ENCODE measurements around the gene CSF2RB. TPM values are rescaled to one million over a fixed set of nuclear protein-coding genes. Genes with fewer than 3 reads are reported as not detected.

CSF2RB gene
- total RNA-seq, 4 donors from 2014 or later: 1.2 to 9.7 (median 6.0) TPM

GRCh38 chr22:36924151-36924698 lies 10.8 kb downstream of the CSF2RB start:
- 70 to 83% methylated on average over 2 to 8 of the region's 8 CpGs for WGBS, 2 donors (ENCODE audit: low coverage in 1 of 2)
- H3K4me1 ChIP-seq: peaks cover 0 to 8% (median 3%) of the 10 kb centered on the region in 4 donors
- intact Hi-C loops (cut with DNase I; ENCODE audit: low total_unique reads): no loop called here
- no peak for TF ChIP-seq EP300 (IDR thresholded peaks at IDR 0.05; ENCODE audit: low read depth)
- TF ChIP-seq POLR2AphosphoS5 (IDR thresholded peaks at IDR 0.05): no peak
- TF ChIP-seq CTCF (IDR thresholded peaks at IDR 0.05): no peak
- TF ChIP-seq POLR2A (IDR thresholded peaks at IDR 0.05): no peak
- peaks cover 4% of the 10 kb centered on the region for H3K27me3 ChIP-seq
- H3K9me3 ChIP-seq: no peaks in the 10 kb centered on the region
- in situ Hi-C loops (cut with MboI; ENCODE audit: low pct_ligation_motif_present in 1 of 4, low pct_unique_long_range_greater_than_20kb in 1 of 4, low sequenced_read_pairs in 3 of 4): no loop called here
- DNase-seq: no peak
- no peak overlapping the region for H3K27ac ChIP-seq
- H3K36me3 ChIP-seq: no peaks in the 10 kb centered on the region
- no peak overlapping the region for H3K4me3 ChIP-seq

GRCh38 chr22:36925388-36926290 lies 12.2 kb downstream of the CSF2RB start:
- Histone ChIP-seq H3K27me3 (peaks cover 5% of the 10 kb centered on the region), H3K4me3 (no peak overlapping the region), H3K36me3 (no peaks in the 10 kb centered on the region), H3K9me3 (no peaks in the 10 kb centered on the region), H3K4me1 (peaks cover 0 to 8% (median 3%) of the 10 kb centered on the region in 4 donors), H3K27ac (no peak overlapping the region)
- no peak for DNase-seq
- TF ChIP-seq POLR2A (IDR thresholded peaks at IDR 0.05) (no peak), CTCF (IDR thresholded peaks at IDR 0.05) (no peak), POLR2AphosphoS5 (IDR thresholded peaks at IDR 0.05) (no peak), EP300 (IDR thresholded peaks at IDR 0.05; ENCODE audit: low read depth) (no peak)
- in situ Hi-C loops (cut with MboI; ENCODE audit: low pct_ligation_motif_present in 1 of 4, low pct_unique_long_range_greater_than_20kb in 1 of 4, low sequenced_read_pairs in 3 of 4) (no loop called here), intact Hi-C loops (cut with DNase I; ENCODE audit: low total_unique reads) (no loop called here)
- WGBS, 2 donors (ENCODE audit: low coverage in 1 of 2): 83 to 87% methylated on average over 4 to 19 of the region's 19 CpGs

- intact Hi-C loops (cut with DNase I; ENCODE audit: low total_unique reads) (no loop called here), in situ Hi-C loops (cut with MboI; ENCODE audit: low pct_ligation_motif_present in 1 of 4, low pct_unique_long_range_greater_than_20kb in 1 of 4, low sequenced_read_pairs in 3 of 4) (no loop called here)
- TF ChIP-seq EP300 (IDR thresholded peaks at IDR 0.05; ENCODE audit: low read depth) (no peak), CTCF (IDR thresholded peaks at IDR 0.05) (no peak), POLR2A (IDR thresholded peaks at IDR 0.05) (no peak), POLR2AphosphoS5 (IDR thresholded peaks at IDR 0.05) (no peak)
- WGBS, 2 donors (ENCODE audit: low coverage in 1 of 2): 83% methylated on average over 6 of the region's 6 CpGs; no CpG with 5 or more reads in 1 of the 2 donors
- H3K9me3 ChIP-seq: no peaks in the 10 kb centered on the region
- H3K27ac ChIP-seq: no peak overlapping the region
- DNase-seq: no peak
- no peaks in the 10 kb centered on the region for H3K36me3 ChIP-seq
- peaks cover 5% of the 10 kb centered on the region for H3K27me3 ChIP-seq
- H3K4me3 ChIP-seq: no peak overlapping the region
- H3K4me1 ChIP-seq: peaks cover 0 to 8% (median 3%) of the 10 kb centered on the region in 4 donors
Observed at GRCh38 chr22:36926309-36926708, 12.9 kb downstream of the CSF2RB start.

- Histone ChIP-seq H3K36me3 (no peaks in the 10 kb centered on the region), H3K4me1 (peaks cover 0 to 7% (median 3%) of the 10 kb centered on the region in 4 donors), H3K27ac (no peak overlapping the region), H3K4me3 (no peak overlapping the region), H3K9me3 (no peaks in the 10 kb centered on the region), H3K27me3 (peaks cover 5% of the 10 kb centered on the region)
- DNase-seq: no peak
- in situ Hi-C loops (cut with MboI; ENCODE audit: low pct_ligation_motif_present in 1 of 4, low pct_unique_long_range_greater_than_20kb in 1 of 4, low sequenced_read_pairs in 3 of 4): no loop called here
- no peak for TF ChIP-seq POLR2A (IDR thresholded peaks at IDR 0.05)
- intact Hi-C loops (cut with DNase I; ENCODE audit: low total_unique reads): no loop called here
- WGBS, 2 donors (ENCODE audit: low coverage in 1 of 2): 73 to 77% methylated on average over 3 to 14 of the region's 14 CpGs
Observed at GRCh38 chr22:36926721-36927435, 13.4 kb downstream of the CSF2RB start.
